GF-D8 (cell line): Measurements from ENCODE around the gene ZNF121.
A peak's percentile ranks its signal among the peaks of the same experiment; 100 is the strongest.

Experiments
- DNase-seq: peaks from one replicate; lab custom pipeline; 2025; lab: John Stamatoyannopoulos, UW

The ZNF121 gene

GRCh38 chr19:9538183-9539058 lies 45.9 kb downstream of the ZNF121 start, which contains the start of gene ZNF426:
TSS of gene ZNF426 (minus strand) at chr19:9538645. CDS start at chr19:9536232, 2,413 bp downstream.
- peak; percentile 53 for DNase-seq

- no peak for DNase-seq
These were observed 48.4 kb downstream of the ZNF121 start for GRCh38 chr19:9535934-9536333.

GRCh38 chr19:9531933-9532332 lies 52.4 kb downstream of the ZNF121 start:
- DNase-seq, result no peak

DNA sequence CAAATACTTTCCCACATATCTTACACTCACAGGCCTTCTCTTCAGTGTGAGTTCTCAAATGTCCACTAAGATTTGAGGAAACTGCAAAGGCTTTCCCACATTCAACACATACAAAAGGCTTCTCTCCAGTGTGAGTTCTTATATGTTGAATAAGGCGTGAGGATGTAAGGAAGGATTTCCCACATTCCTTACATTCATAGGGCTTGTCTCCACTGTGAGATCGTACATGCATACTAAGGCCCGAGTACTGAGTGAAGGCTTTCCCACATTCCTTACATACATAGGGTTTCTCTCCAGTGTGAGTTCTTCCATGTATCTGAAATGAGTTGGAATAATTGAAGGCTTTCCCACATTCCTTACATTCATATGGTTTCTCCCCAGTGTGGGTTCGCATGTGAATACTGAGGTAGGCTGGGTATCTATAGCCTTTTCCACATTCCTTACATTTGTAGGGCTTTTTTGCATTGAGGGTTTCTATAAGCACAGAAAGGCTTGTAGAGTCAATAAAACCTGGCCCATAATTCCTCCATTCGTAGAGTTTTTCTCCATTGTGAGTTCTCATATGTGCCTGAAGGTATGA lies 55.5 kb downstream of the ZNF121 start:
- no peak for DNase-seq

- no peak for DNase-seq
These were observed 60.3 kb downstream of the ZNF121 start for GRCh38 chr19:9523885-9524474.
